K562 (cell line): ENCODE data around the gene INPP4B. TPM values are rescaled to one million over a fixed set of nuclear protein-coding genes. Genes with fewer than 3 reads are reported as not detected.

Experiments
- ATAC-seq: fragments of 200-7000 bp; cut with Tn5 transposase; 3 replicates; pipeline ENCODE4 v1.9.1; 2020; ENCODE audit warnings: moderate library complexity
- BruUV-seq: library from RNA; stranded (reverse); fragments of 400-500 nt; replicated peaks from 2 replicates; lab custom pipeline; 2021; lab: Mats Ljungman, UMichigan
- CTCF ChIA-PET: fragments of 300-600 bp; formaldehyde crosslinking; extraction: SDS; loops from one replicate; lab custom pipeline; 2021; ENCODE audit warnings: low intra/inter-chr PET ratio; lab: Yijun Ruan, JAX
- POLR2A ChIA-PET: fragments of 300-600, 350-650 bp; sonication (Branson Sonifier 250); formaldehyde crosslinking; extraction: SDS; loops from one replicate; lab custom pipeline; 2021; ENCODE audit warnings: antibody characterized with exemption, inconsistent platforms; lab: Yijun Ruan, JAX
- DNase-seq, 4 experiments: peaks; one replicate each; pipeline versions ENCODE4 v3.0.0 to v3.0.0-alpha.2; 2011 to 2018; ENCODE audit warnings: low spot score in 3 of 4, mixed read lengths in 3 of 4; ENCODE audit errors: extremely low read depth in 1 of 4
- FAIRE-seq: peaks from 2 replicates; lab custom pipeline; 2011; peaks lifted over from hg19 to GRCh38; lab: Jason Lieb, UNC
- H2AFZ ChIP-seq: 2 replicates; pipeline ENCODE4 v1.6.0; 2011; ENCODE audit warnings: low read depth, low read length, control low read depth, inconsistent platforms
- H3K27ac ChIP-seq: fragments of 200-600 bp; 3 replicates; pipeline ENCODE4 v1.8.0; 2011; ENCODE audit warnings: low read depth, mild to moderate bottlenecking, control low read depth, inconsistent platforms, low read length, moderate library complexity, mixed read lengths; ENCODE audit errors: extremely low read depth
- H3K27me3 ChIP-seq, 2 experiments: fragments of 300-600 bp in 1 of 2; 2 replicates in 1 of 2; 3 replicates in 1 of 2; pipeline versions ENCODE4 v1.6.0 to v1.8.0; 2011; ENCODE audit warnings: inconsistent platforms in 2 of 2, low read length in 2 of 2, mild to moderate bottlenecking in 1 of 2, mixed read lengths in 1 of 2, moderate library complexity in 1 of 2; ENCODE audit not compliant: control insufficient read depth in 2 of 2, insufficient read depth in 2 of 2
- H3K36me3 ChIP-seq: fragments of 300-600 bp; 3 replicates; pipeline ENCODE4 v1.8.0; 2011; ENCODE audit warnings: mild to moderate bottlenecking, low read length, inconsistent platforms; ENCODE audit not compliant: control insufficient read depth, insufficient read depth
- H3K4me1 ChIP-seq, 2 experiments: fragments of 200-600 bp in 1 of 2; replicated peaks in 1 of 2; 2 replicates in 1 of 2; 3 replicates in 1 of 2; pipeline versions ENCODE4 v1.5.1 to v1.8.0; 2011; ENCODE audit warnings: inconsistent platforms in 2 of 2, low read length in 2 of 2, mild to moderate bottlenecking in 1 of 2, mixed read lengths in 1 of 2, moderate library complexity in 1 of 2; ENCODE audit not compliant: control insufficient read depth in 2 of 2, insufficient read depth in 2 of 2
- H3K4me2 ChIP-seq: 2 replicates; pipeline ENCODE4 v1.6.1; 2011; ENCODE audit warnings: low read length, control low read depth, inconsistent platforms, mixed read lengths; ENCODE audit not compliant: insufficient read depth
- H3K4me3 ChIP-seq: fragments of 200-600 bp; sonication (generic), shearing (Covaris generic); 2 replicates; pipeline ENCODE4 v1.5.1; 2016; ENCODE audit warnings: control low read depth, inconsistent platforms
- H3K79me2 ChIP-seq: fragments of 200-600 bp; 3 replicates; pipeline ENCODE4 v1.8.0; 2011; ENCODE audit warnings: low read length, inconsistent platforms; ENCODE audit not compliant: control insufficient read depth, insufficient read depth
- H3K9ac ChIP-seq, 2 experiments: 2 replicates each; pipeline versions ENCODE4 v1.6.0 to v1.6.1; 2011; ENCODE audit warnings: low read depth in 2 of 2, low read length in 2 of 2, control low read depth in 1 of 2, inconsistent platforms in 1 of 2, mild to moderate bottlenecking in 1 of 2, mixed read lengths in 1 of 2; ENCODE audit not compliant: insufficient read depth in 1 of 2
- H3K9me1 ChIP-seq: one replicate; pipeline ENCODE4 v1.6.0; 2011; ENCODE audit warnings: inconsistent platforms, mild to moderate bottlenecking, low read length, moderate library complexity; ENCODE audit not compliant: control insufficient read depth, insufficient read depth
- H3K9me3 ChIP-seq: replicated peaks from 2 replicates; pipeline ENCODE4 v1.5.1; 2011; ENCODE audit warnings: low read depth, low read length, inconsistent platforms; ENCODE audit not compliant: control insufficient read depth, insufficient read depth
- H4K20me1 ChIP-seq: replicated peaks from 2 replicates; pipeline ENCODE4 v1.6.1; 2011; ENCODE audit warnings: low read length, inconsistent platforms, mixed read lengths; ENCODE audit not compliant: control insufficient read depth, insufficient read depth
- AFF1 ChIP-seq, 2 experiments: fragments of 450-650 bp; IDR thresholded peaks; 2 replicates each; pipeline ENCODE4 v1.6.1; 2018; ENCODE audit warnings: mild to moderate bottlenecking in 2 of 2, low read depth in 1 of 2; ENCODE audit not compliant: partially characterized antibody in 2 of 2
- FOXA1 ChIP-seq: fragments of 450-650 bp; IDR thresholded peaks from 2 replicates; pipeline ENCODE4 v1.6.1; 2016; ENCODE audit warnings: mild to moderate bottlenecking, borderline replicate concordance
- FOXP1 ChIP-seq: sonication (generic); formaldehyde crosslinking; IDR thresholded peaks from 2 replicates; pipeline ENCODE4 v1.8.0; 2022; ENCODE audit warnings: mild to moderate bottlenecking, missing genetic modification reagents
- NELFE ChIP-seq: IDR thresholded peaks from 2 replicates; pipeline ENCODE4 v1.6.1; 2011; ENCODE audit warnings: mild to moderate bottlenecking; ENCODE audit not compliant: insufficient read depth, insufficient read length
- NR3C1 ChIP-seq: sonication (generic); formaldehyde crosslinking; IDR thresholded peaks from 2 replicates; pipeline ENCODE4 v1.8.1; 2022; ENCODE audit warnings: missing genetic modification reagents
- PURB ChIP-seq: sonication (generic); formaldehyde crosslinking; IDR thresholded peaks from 2 replicates; pipeline ENCODE4 v1.9.0; 2021; ENCODE audit warnings: low read depth, mild to moderate bottlenecking, missing genetic modification reagents
- RBM15 ChIP-seq: fragments of 200-400 bp; formaldehyde crosslinking; IDR thresholded peaks from 2 replicates; pipeline ENCODE4 v1.6.1; 2018; ENCODE audit warnings: mild to moderate bottlenecking, low read length, moderate library complexity; ENCODE audit not compliant: insufficient read depth
- SREBF2 ChIP-seq: sonication (generic); formaldehyde crosslinking; IDR thresholded peaks from 2 replicates; pipeline ENCODE4 v1.4.0; 2020; ENCODE audit warnings: mild to moderate bottlenecking, missing genetic modification reagents
- VEZF1 ChIP-seq: fragments of 200-800 bp; sonication (Bioruptor generic); IDR thresholded peaks from 2 replicates; pipeline ENCODE4 v1.6.1; 2017; ENCODE audit warnings: missing genetic modification characterization, missing compliant biosample characterization
- ZBTB8A ChIP-seq: fragments of 450-650 bp; IDR thresholded peaks from 2 replicates; pipeline ENCODE4 v1.6.1; 2018; ENCODE audit warnings: mild to moderate bottlenecking, moderate library complexity; ENCODE audit not compliant: partially characterized antibody
- ZKSCAN1 ChIP-seq: fragments of 150-350 bp; IDR thresholded peaks from 2 replicates; pipeline ENCODE4 v1.6.1; 2016; ENCODE audit warnings: low read depth, low read length
- ZNF511 ChIP-seq: sonication (generic); formaldehyde crosslinking; IDR thresholded peaks from 2 replicates; pipeline ENCODE4 v1.8.0; 2022; ENCODE audit warnings: mild to moderate bottlenecking, missing genetic modification reagents
- WGBS: fragments of 100-300 bp; shearing (Covaris generic); methylation state at CpG from one replicate; pipeline ENCODE4 v1.1.6; 2016; ENCODE audit warnings: low coverage, mixed read lengths; ENCODE audit not compliant: insufficient coverage; ENCODE audit errors: missing lambda C conversion rate; 5-methylcytosine and 5-hydroxymethylcytosine counted together
- in situ Hi-C: fragments of 300-500 bp; cut with MboI; formaldehyde crosslinking; loops from 4 replicates; pipeline ENCODE4 v1.15.0; 2018; ENCODE audit warnings: inconsistent platforms, mixed read lengths
- intact Hi-C: fragments of 100-400 bp; cut with micrococcal nuclease; formaldehyde crosslinking; loops from 2 replicates; pipeline ENCODE4 v1.14.2; 2022
- polyA plus RNA-seq, 8 experiments: library from polyadenylated mRNA; depleted of rRNA in 4 of 8; stranded (reverse) in 5 of 8; unstranded in 3 of 8; fragments of >200 nt; fragmentation: Nextera tagmentation in 2 of 8; fragmentation: Illumina TruSeq in 1 of 8; extraction: Ambion mirVana in 2 of 8; extraction: Trizol in 1 of 8; gene quantifications; 2 replicates each; pipeline versions ENCODE4 v1.2.1 to v1.2.3, GENCODE V29; 2011 to 2014; ENCODE audit warnings: inconsistent platforms in 1 of 8, missing spikeins in 1 of 8
- total RNA-seq, 7 experiments: library from RNA; depleted of rRNA in 6 of 7; stranded (reverse); fragments of >200 nt in 6 of 7; fragmentation: Illumina TruSeq in 2 of 7; extraction: Trizol in 2 of 7; gene quantifications; 2 replicates each; pipeline versions ENCODE4 v1.2.1 to v1.2.3, GENCODE V29; 2011 to 2021; ENCODE audit warnings: low replicate concordance in 1 of 7

INPP4B gene
- total and polyA plus RNA-seq, 9 of the 15 experiments (the other 6 are each of a cell fraction or from before 2014, with no cell fraction given), result 0.04 to 0.11 TPM; not detected in 7

- in situ Hi-C loops, result no loop called here
- CTCF ChIA-PET, result no interaction called here
- TF ChIP-seq ZKSCAN1, result no peak
- TF ChIP-seq ZBTB8A, result no peak
- no peak for TF ChIP-seq VEZF1 (CRISPR knock-in tag)
- TF ChIP-seq PURB, result no peak
- no peak for TF ChIP-seq NR3C1 (CRISPR knock-in tag)
- TF ChIP-seq NELFE, result no peak
- TF ChIP-seq RBM15, result no peak
- TF ChIP-seq FOXA1, result no peak
- no peak for TF ChIP-seq ZNF511 (CRISPR knock-in tag)
- TF ChIP-seq SREBF2 (CRISPR knock-in tag), result no peak
- no peak for TF ChIP-seq FOXP1 (CRISPR knock-in tag)
- no peak for TF ChIP-seq AFF1 (IDR thresholded peaks at IDR 0.05; ENCODE audit: low read depth in 1 of 2, partially characterized antibody in 2 of 2)
Observed at GRCh38 chr4:142493255-142494110, 352.6 kb downstream of the INPP4B start.

More at GRCh38 chr4:142493255-142494110, 352.6 kb downstream of the INPP4B start:
- no peaks in the 10 kb centered on the region for H3K4me1 ChIP-seq
- no peaks in the 10 kb centered on the region for H3K27me3 ChIP-seq
- H3K9me1 ChIP-seq, result no peaks in the 10 kb centered on the region
- no peaks in the 10 kb centered on the region for H4K20me1 ChIP-seq
- intact Hi-C loops, result no loop called here
- H3K9ac ChIP-seq, result no peak overlapping the region
- H3K4me3 ChIP-seq, result no peak overlapping the region
- H3K79me2 ChIP-seq, result no peaks in the 10 kb centered on the region
- no peak overlapping the region for H3K4me2 ChIP-seq
- no peak overlapping the region for H2AFZ ChIP-seq
- no peak for DNase-seq
- no peak overlapping the region for H3K27ac ChIP-seq
- POLR2A ChIA-PET, result no interaction called here
- no TSS peak for BruUV-seq
- 0% methylated on average over 1 of the region's 1 CpG for WGBS
- no peak for ATAC-seq
- H3K9me3 ChIP-seq, result no peaks in the 10 kb centered on the region
- H3K36me3 ChIP-seq, result no peaks in the 10 kb centered on the region
- FAIRE-seq, result no peak
